8988T (cell line): ENCODE data around the gene AAGAB.
"Not testable (repeated sequence)": the region's sequence is repeated elsewhere in the genome, so short reads cannot be mapped to it uniquely, and the experiment has no call there.

ENCODE experiments used
- DNase-seq: peaks from one replicate; pipeline ENCODE4 v3.0.0; 2011

The AAGAB gene

GRCh38 chr15:67167091-67167490 is 87.4 kb downstream of the AAGAB start:
- no peak for DNase-seq

- DNase-seq, result no peak
Observed at GRCh38 chr15:67166280-67167009, 88.0 kb downstream of the AAGAB start.

GRCh38 chr15:67165254-67166253 is 88.9 kb downstream of the AAGAB start:
- DNase-seq, result no peak

GRCh38 chr15:67164811-67165253 is 89.6 kb downstream of the AAGAB start:
- DNase-seq, result no peak

- no peak for DNase-seq
Observed at GRCh38 chr15:67164401-67164791, 90.1 kb downstream of the AAGAB start.

- no peak for DNase-seq
Observed at GRCh38 chr15:67163180-67163579, 91.3 kb downstream of the AAGAB start.

GRCh38 chr15:67161881-67162280 is 92.6 kb downstream of the AAGAB start:
- DNase-seq, result no peak

- DNase-seq, result no peak
Observed at GRCh38 chr15:67161412-67161811, 93.0 kb downstream of the AAGAB start.

- no peak for DNase-seq
Observed at GRCh38 chr15:67158367-67158766, 96.1 kb downstream of the AAGAB start.

- DNase-seq, result no peak
Observed at GRCh38 chr15:67157521-67158252, 96.8 kb downstream of the AAGAB start.

GRCh38 chr15:67156834-67157233 is 97.6 kb downstream of the AAGAB start:
- DNase-seq, result no peak

- no peak for DNase-seq
Observed at GRCh38 chr15:67156426-67156825, 98.0 kb downstream of the AAGAB start.

GRCh38 chr15:67154249-67154648 is 100.2 kb downstream of the AAGAB start:
- DNase-seq, result no peak

GRCh38 chr15:67153044-67153443 is 101.4 kb downstream of the AAGAB start:
- not testable (repeated sequence) for DNase-seq

- DNase-seq, result no peak
Observed at GRCh38 chr15:67152429-67152828, 102.0 kb downstream of the AAGAB start.
